ENCODE data around the gene PTGES. TPM values are rescaled to one million over a fixed set of nuclear protein-coding genes. Genes with fewer than 3 reads are reported as not detected.

PTGES gene
- total RNA-seq, 2 experiments from 2014 or later, result 0.09 to 0.16 TPM

- no peak overlapping the region for H3K27ac Mint-ChIP-seq
- ATAC-seq (no peak), DNase-seq (no peak)
- no peak overlapping the region for H3K4me3 Mint-ChIP-seq
- H3K9me3 Mint-ChIP-seq (ENCODE audit: low read depth), result no peaks in the 10 kb centered on the region
- H3K36me3 Mint-ChIP-seq (ENCODE audit: low read depth), result no peaks in the 10 kb centered on the region
- ChIA-PET POLR2A (no interaction called here), CTCF (interaction anchor here (1.0 to 5.2 kb wide), 3 partner anchors 9 to 55 kb away, joined by 3 to 65 read pairs (median 15); no protein-coding TSS in a partner anchor)
- H3K4me1 Mint-ChIP-seq, result peaks cover 2% of the 10 kb centered on the region
- no peaks in the 10 kb centered on the region for H3K27me3 Mint-ChIP-seq
- intact Hi-C loops (cut with DNase I, micrococcal nuclease), result loop anchor here in 1 of 2 experiments (10.0 kb wide), 1 partner anchor 84 kb away; the partner anchor contains the start of gene ASB6
Measured at GRCh38 chr9:129728744-129729143, 24.1 kb downstream of the PTGES start.

DNA sequence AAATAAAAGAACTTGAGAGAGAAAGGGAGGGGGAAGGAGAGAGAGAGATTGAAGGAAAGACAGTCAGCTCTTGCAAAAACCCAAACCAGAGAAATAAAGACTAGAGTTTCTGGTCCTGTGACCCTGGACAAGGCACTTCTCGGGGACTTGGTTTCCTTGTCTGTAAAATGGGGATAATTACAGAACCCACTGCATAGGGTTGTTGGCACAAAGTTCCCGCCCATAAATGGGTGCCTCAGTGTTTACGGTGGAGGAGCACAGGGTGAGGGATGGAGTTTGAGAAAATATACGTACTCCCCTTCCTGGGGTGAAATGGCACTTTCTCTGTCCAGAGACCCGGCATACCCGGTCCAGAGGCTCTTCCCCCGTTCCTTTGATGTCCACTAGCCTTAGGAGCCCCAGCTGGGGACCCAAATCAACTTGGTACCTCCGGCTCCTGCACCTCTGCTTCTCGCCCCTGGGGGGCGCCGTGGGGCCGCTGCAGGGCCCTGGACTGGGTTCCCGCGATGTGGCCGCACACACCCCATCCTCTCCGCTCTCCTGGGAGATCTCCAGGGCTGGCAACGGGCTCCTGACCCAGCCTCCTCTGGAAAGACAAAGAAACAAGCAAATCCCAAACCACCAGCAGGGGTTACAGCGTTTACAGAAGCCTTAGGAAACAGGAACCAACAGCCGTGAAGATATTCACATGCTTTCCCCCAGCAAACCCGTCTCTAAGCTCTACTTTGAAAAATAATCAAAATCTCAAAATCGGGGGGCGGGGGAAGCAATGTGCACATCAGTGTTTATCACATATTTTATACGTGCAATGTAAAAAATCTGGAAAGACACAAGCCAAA is 26.3 kb downstream of the PTGES start:
- no peaks in the 10 kb centered on the region for H3K36me3 Mint-ChIP-seq (ENCODE audit: low read depth)
- intact Hi-C loops (cut with DNase I, micrococcal nuclease), result loop anchor here (1.0 to 10.0 kb wide), 3 partner anchors 57 to 84 kb away; partner anchors contain the start of gene ASB6 (in 2 of the 2)
- peaks cover 2% of the 10 kb centered on the region for H3K4me1 Mint-ChIP-seq
- peak; percentile 81 for DNase-seq
- H3K27ac Mint-ChIP-seq, result no peak overlapping the region
- ChIA-PET CTCF (interaction anchor here (0.6 to 5.2 kb wide), 40 partner anchors 11 to 1623 kb away, joined by 3 to 65 read pairs (median 4); partner anchors contain the start of gene TOR1B), POLR2A (interaction anchor here (0.6 to 0.7 kb wide), 2 partner anchors 47 to 67 kb away, joined by 3 to 5 read pairs; no protein-coding TSS in a partner anchor)
- ATAC-seq, result peak; percentile 99
- no peaks in the 10 kb centered on the region for H3K27me3 Mint-ChIP-seq
- H3K9me3 Mint-ChIP-seq (ENCODE audit: low read depth), result no peaks in the 10 kb centered on the region
- H3K4me3 Mint-ChIP-seq, result peak overlapping the region; percentile 33

- ChIA-PET CTCF (interaction anchor here (0.5 to 5.2 kb wide), 32 partner anchors 12 to 1623 kb away, joined by 3 to 65 read pairs (median 4); partner anchors contain the start of gene TOR1B), POLR2A (no interaction called here)
- Mint-ChIP-seq H3K27ac (no peak overlapping the region), H3K27me3 (no peaks in the 10 kb centered on the region), H3K36me3 (ENCODE audit: low read depth) (no peaks in the 10 kb centered on the region), H3K4me1 (peaks cover 2% of the 10 kb centered on the region), H3K4me3 (no peak overlapping the region), H3K9me3 (ENCODE audit: low read depth) (no peaks in the 10 kb centered on the region)
- intact Hi-C loops (cut with DNase I, micrococcal nuclease), result loop anchor here (1.0 to 10.0 kb wide), 3 partner anchors 57 to 84 kb away; partner anchors contain the start of gene ASB6 (in 2 of the 2)
- DNase-seq (no peak), ATAC-seq (no peak)
Measured at GRCh38 chr9:129725795-129726251, 27.0 kb downstream of the PTGES start.

DNA sequence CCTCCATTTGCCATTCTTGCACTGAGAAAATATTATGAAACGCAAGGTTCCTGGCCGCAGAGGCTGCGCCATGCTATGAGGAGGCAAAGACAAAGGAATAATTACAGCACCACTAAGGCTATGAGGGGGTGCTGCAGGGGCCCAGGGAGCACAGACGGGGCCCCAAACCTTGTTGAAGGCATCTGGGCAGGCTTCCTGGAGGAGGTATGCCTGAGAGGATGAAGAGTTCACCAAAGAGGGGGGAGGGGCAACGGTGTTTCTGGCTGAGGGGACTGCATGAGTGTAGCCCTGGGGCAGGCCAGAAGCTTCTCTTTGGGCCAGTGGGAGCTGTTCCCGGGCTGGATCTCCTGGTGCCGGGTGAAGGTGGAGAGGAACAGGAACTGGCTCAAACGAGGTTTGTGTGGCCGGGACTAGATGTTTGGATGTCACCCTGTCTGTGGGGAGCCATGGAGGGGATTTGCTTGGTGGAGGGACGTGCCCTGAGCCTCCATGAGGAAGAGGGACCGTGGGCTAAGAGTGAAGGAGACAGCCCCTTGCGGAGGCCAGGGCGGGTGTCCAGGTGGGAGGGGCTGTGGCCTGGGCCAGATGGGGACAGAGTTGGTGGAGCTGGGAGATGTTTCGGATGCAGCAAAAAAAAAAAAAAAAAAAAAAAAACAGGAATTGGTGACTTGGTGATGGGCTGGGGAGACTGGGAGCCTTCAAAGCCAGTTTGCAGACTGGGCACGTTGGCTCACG is 28.2 kb downstream of the PTGES start:
- no peak for DNase-seq
- no peaks in the 10 kb centered on the region for H3K9me3 Mint-ChIP-seq (ENCODE audit: low read depth)
- ChIA-PET POLR2A (no interaction called here), CTCF (interaction anchor here (0.7 to 3.5 kb wide), 5 partner anchors 13 to 899 kb away, joined by 3 to 40 read pairs (median 3); no protein-coding TSS in a partner anchor)
- H3K4me1 Mint-ChIP-seq, result peaks cover 2% of the 10 kb centered on the region
- intact Hi-C loops (cut with DNase I, micrococcal nuclease), result loop anchor here in 1 of 2 experiments (10.0 kb wide), 1 partner anchor 80 kb away; the partner anchor contains the start of gene ASB6
- ATAC-seq, result no peak
- no peak overlapping the region for H3K27ac Mint-ChIP-seq
- no peak overlapping the region for H3K4me3 Mint-ChIP-seq
- no peaks in the 10 kb centered on the region for H3K36me3 Mint-ChIP-seq (ENCODE audit: low read depth)
- peaks cover 3% of the 10 kb centered on the region for H3K27me3 Mint-ChIP-seq

- peaks cover 2% of the 10 kb centered on the region for H3K4me1 Mint-ChIP-seq
- intact Hi-C loops (cut with DNase I, micrococcal nuclease), result loop anchor here in 1 of 2 experiments (10.0 kb wide), 1 partner anchor 78 kb away; the partner anchor contains the start of gene ASB6
- H3K27ac Mint-ChIP-seq, result no peak overlapping the region
- H3K27me3 Mint-ChIP-seq, result peaks cover 3% of the 10 kb centered on the region
- no peak overlapping the region for H3K4me3 Mint-ChIP-seq
- ChIA-PET CTCF (no interaction called here), POLR2A (no interaction called here)
- no peaks in the 10 kb centered on the region for H3K36me3 Mint-ChIP-seq (ENCODE audit: low read depth)
- ATAC-seq (no peak), DNase-seq (no peak)
- no peaks in the 10 kb centered on the region for H3K9me3 Mint-ChIP-seq (ENCODE audit: low read depth)
Measured at GRCh38 chr9:129722913-129723312, 29.9 kb downstream of the PTGES start.

GRCh38 chr9:129720865-129721545 is 31.8 kb downstream of the PTGES start:
- H3K36me3 Mint-ChIP-seq (ENCODE audit: low read depth), result no peaks in the 10 kb centered on the region
- H3K27me3 Mint-ChIP-seq, result peaks cover 3% of the 10 kb centered on the region
- POLR2A ChIA-PET, result no interaction called here
- CTCF ChIA-PET, result no interaction called here
- intact Hi-C loops (cut with DNase I, micrococcal nuclease), result loop anchor here in 1 of 2 experiments (10.0 kb wide), 1 partner anchor 76 kb away; the partner anchor contains the start of gene ASB6
- no peaks in the 10 kb centered on the region for H3K4me1 Mint-ChIP-seq
- H3K9me3 Mint-ChIP-seq (ENCODE audit: low read depth), result no peaks in the 10 kb centered on the region
- H3K4me3 Mint-ChIP-seq, result no peak overlapping the region
- no peak overlapping the region for H3K27ac Mint-ChIP-seq
- ATAC-seq, result no peak
- no peak for DNase-seq

- no peak overlapping the region for H3K27ac Mint-ChIP-seq
- H3K27me3 Mint-ChIP-seq, result peaks cover 4% of the 10 kb centered on the region
- no peak overlapping the region for H3K4me3 Mint-ChIP-seq
- intact Hi-C loops (cut with DNase I, micrococcal nuclease), result loop anchor here in 1 of 2 experiments (10.0 kb wide), 1 partner anchor 76 kb away; the partner anchor contains the start of gene ASB6
- H3K9me3 Mint-ChIP-seq (ENCODE audit: low read depth), result no peaks in the 10 kb centered on the region
- ChIA-PET POLR2A (no interaction called here), CTCF (no interaction called here)
- H3K4me1 Mint-ChIP-seq, result no peaks in the 10 kb centered on the region
- ATAC-seq (no peak), DNase-seq (no peak)
- H3K36me3 Mint-ChIP-seq (ENCODE audit: low read depth), result no peaks in the 10 kb centered on the region
Measured at GRCh38 chr9:129720181-129720864, 32.5 kb downstream of the PTGES start.

DNA sequence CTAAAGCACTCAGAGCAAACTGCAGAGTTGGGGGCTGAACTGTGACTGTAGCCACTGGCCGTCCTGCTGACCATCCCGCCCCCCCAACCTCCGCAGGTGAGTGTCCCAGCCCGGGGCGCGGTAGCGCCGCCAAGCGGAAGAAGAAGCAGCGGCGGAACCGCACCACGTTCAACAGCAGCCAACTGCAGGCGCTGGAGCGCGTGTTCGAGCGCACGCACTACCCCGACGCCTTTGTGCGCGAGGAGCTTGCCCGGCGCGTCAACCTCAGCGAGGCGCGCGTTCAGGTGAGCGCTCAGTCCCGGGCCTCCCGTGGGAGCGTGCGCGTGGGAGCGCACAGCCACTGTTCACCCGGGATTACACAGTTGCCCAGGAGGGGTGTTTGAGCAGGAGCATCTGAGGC is 33.7 kb downstream of the PTGES start:
- no peak for ATAC-seq
- CTCF ChIA-PET, result no interaction called here

GRCh38 chr9:129718647-129719046 is 34.2 kb downstream of the PTGES start:
- Mint-ChIP-seq H3K27ac (no peak overlapping the region), H3K27me3 (peaks cover 4% of the 10 kb centered on the region), H3K4me3 (no peak overlapping the region), H3K36me3 (ENCODE audit: low read depth) (no peaks in the 10 kb centered on the region), H3K9me3 (ENCODE audit: low read depth) (no peaks in the 10 kb centered on the region), H3K4me1 (no peaks in the 10 kb centered on the region)
- ChIA-PET POLR2A (no interaction called here), CTCF (interaction anchor here (1.0 kb wide), 1 partner anchor 65 kb away, joined by 3 read pairs; no protein-coding TSS in a partner anchor)
- intact Hi-C loops (cut with DNase I, micrococcal nuclease), result loop anchor here in 1 of 2 experiments (2.0 kb wide), 1 partner anchor 76 kb away; the partner anchor contains the start of gene ASB6
- ATAC-seq (no peak), DNase-seq (no peak)

More for the DNA sequence above, 33.7 kb downstream of the PTGES start:
- Mint-ChIP-seq H3K36me3 (ENCODE audit: low read depth) (no peaks in the 10 kb centered on the region), H3K4me1 (no peaks in the 10 kb centered on the region), H3K9me3 (ENCODE audit: low read depth) (no peaks in the 10 kb centered on the region), H3K4me3 (no peak overlapping the region), H3K27me3 (peaks cover 4% of the 10 kb centered on the region), H3K27ac (no peak overlapping the region)
- POLR2A ChIA-PET, result no interaction called here
- peak; percentile 27 for DNase-seq
- intact Hi-C loops (cut with DNase I, micrococcal nuclease), result loop anchor here in 1 of 2 experiments (2.0 kb wide), 1 partner anchor 76 kb away; the partner anchor contains the start of gene ASB6

DNA sequence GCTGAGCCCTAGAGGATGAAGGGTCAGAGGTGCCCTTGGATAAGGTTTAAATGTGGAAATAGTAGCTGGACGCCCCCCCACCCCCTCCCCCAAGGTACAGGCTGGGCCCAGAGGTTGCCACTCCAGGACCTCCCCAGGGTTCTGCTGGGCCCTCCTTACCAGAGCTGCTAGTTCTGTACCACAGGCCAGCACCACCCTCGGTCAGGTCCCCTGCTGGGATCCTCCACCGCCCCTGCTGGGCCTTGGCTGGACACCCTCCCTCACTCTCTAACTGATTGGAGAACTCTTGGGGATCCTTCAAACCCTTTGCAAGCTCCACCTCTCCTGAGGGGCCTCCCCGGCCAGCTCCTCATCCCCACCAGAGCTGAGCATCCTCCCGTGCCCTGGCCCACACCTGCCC is 34.9 kb downstream of the PTGES start:
- Mint-ChIP-seq H3K27me3 (peaks cover 7% of the 10 kb centered on the region), H3K9me3 (ENCODE audit: low read depth) (no peaks in the 10 kb centered on the region), H3K36me3 (ENCODE audit: low read depth) (no peaks in the 10 kb centered on the region), H3K4me1 (peaks cover 3% of the 10 kb centered on the region), H3K27ac (no peak overlapping the region), H3K4me3 (no peak overlapping the region)
- ChIA-PET POLR2A (no interaction called here), CTCF (interaction anchor here (1.0 kb wide), 1 partner anchor 66 kb away, joined by 3 read pairs; no protein-coding TSS in a partner anchor)
- DNase-seq (no peak), ATAC-seq (no peak)
- intact Hi-C loops (cut with DNase I, micrococcal nuclease), result loop anchor here in 1 of 2 experiments (2.0 kb wide), 1 partner anchor 75 kb away; the partner anchor contains the start of gene ASB6
